Caco-2 (cell line): ENCODE results near the gene TAGLN. TPM values are rescaled to one million over a fixed set of nuclear protein-coding genes. Genes with fewer than 3 reads are reported as not detected.

Source experiments
- BruUV-seq: library from RNA; stranded (reverse); fragments of 400-500 nt; replicated peaks from 2 replicates; lab custom pipeline; 2021; lab: Mats Ljungman, UMichigan
- CTCF ChIA-PET: fragments of 300-600 bp; sonication (Branson Sonifier 250); formaldehyde crosslinking; loops from one replicate; lab custom pipeline; 2022; ENCODE audit warnings: antibody characterized with exemption; lab: Charles Lee
- POLR2A ChIA-PET: fragments of 300-600 bp; sonication (Branson Sonifier 250); formaldehyde crosslinking; loops from one replicate; lab custom pipeline; 2022; ENCODE audit warnings: antibody characterized with exemption; lab: Charles Lee
- DNase-seq, 2 experiments: peaks; one replicate each; pipeline versions ENCODE4 v3.0.0 to v3.0.0-alpha.2; 2020 to 2022
- H3K27me3 ChIP-seq: replicated peaks from 2 replicates; pipeline ENCODE4 v1.6.0; 2011; ENCODE audit warnings: low read length; ENCODE audit not compliant: control insufficient read depth, insufficient read depth
- H3K36me3 ChIP-seq: 2 replicates; pipeline ENCODE4 v1.5.1; 2011; ENCODE audit warnings: low read length; ENCODE audit not compliant: control insufficient read depth, insufficient read depth
- H3K4me1 ChIP-seq: fragments of 250-450 bp; sonication (Bioruptor Pico); 2 replicates; pipeline ENCODE4 v1.5.1; 2020; ENCODE audit warnings: mild to moderate bottlenecking
- H3K4me3 ChIP-seq: 2 replicates; pipeline ENCODE4 v1.5.1; 2011; ENCODE audit warnings: low read depth, mild to moderate bottlenecking, control low read depth, low read length
- H3K9me3 ChIP-seq: fragments of 250-450 bp; sonication (Bioruptor Pico); 2 replicates; pipeline ENCODE4 v1.5.1; 2020; ENCODE audit warnings: mild to moderate bottlenecking, moderate library complexity
- H3K27ac Mint-ChIP-seq: one replicate; pipeline ENCODE4 v1.8.0; 2022; ENCODE audit warnings: mixed read lengths; ENCODE audit not compliant: unreplicated experiment
- H3K27me3 Mint-ChIP-seq: one replicate; pipeline ENCODE4 v1.8.0; 2022; ENCODE audit warnings: mixed read lengths; ENCODE audit not compliant: insufficient read depth, unreplicated experiment
- H3K36me3 Mint-ChIP-seq: one replicate; pipeline ENCODE4 v1.8.0; 2022; ENCODE audit warnings: mild to moderate bottlenecking, mixed read lengths; ENCODE audit not compliant: insufficient read depth, unreplicated experiment
- H3K4me1 Mint-ChIP-seq: one replicate; pipeline ENCODE4 v1.8.0; 2022; ENCODE audit warnings: low read depth, mixed read lengths; ENCODE audit not compliant: unreplicated experiment
- H3K4me3 Mint-ChIP-seq: one replicate; pipeline ENCODE4 v1.8.0; 2022; ENCODE audit warnings: mild to moderate bottlenecking, moderate library complexity, mixed read lengths; ENCODE audit not compliant: unreplicated experiment
- H3K9me3 Mint-ChIP-seq: one replicate; pipeline ENCODE4 v1.8.0; 2022; ENCODE audit warnings: mixed read lengths; ENCODE audit not compliant: unreplicated experiment
- intact Hi-C: fragments of 100-400 bp; cut with micrococcal nuclease; formaldehyde crosslinking; loops from one replicate; pipeline ENCODE4 v1.10.0; 2022; ENCODE audit not compliant: unreplicated experiment
- total RNA-seq: library from RNA; stranded (reverse); gene quantifications from 2 replicates; pipeline ENCODE4 v1.2.3, GENCODE V29; 2022
- TF ChIP-seq, protein P1 (sequence below), 2 experiments: fragments of 200-600 bp in 1 of 2; IDR thresholded peaks; 1 replicate in 1 of 2; 2 replicates in 1 of 2; pipeline versions ENCODE4 v1.5.1 to v1.8.0; 2011 to 2022; ENCODE audit warnings: antibody characterized with exemption in 1 of 2, control low read depth in 1 of 2, inconsistent platforms in 1 of 2, low read depth in 1 of 2, low read length in 1 of 2, mild to moderate bottlenecking in 1 of 2, moderate library complexity in 1 of 2; ENCODE audit not compliant: insufficient read depth in 1 of 2, severe bottlenecking in 1 of 2, unreplicated experiment in 1 of 2

The TAGLN gene
- total RNA-seq, 1 experiment from 2014 or later = 303 TPM

DNA sequence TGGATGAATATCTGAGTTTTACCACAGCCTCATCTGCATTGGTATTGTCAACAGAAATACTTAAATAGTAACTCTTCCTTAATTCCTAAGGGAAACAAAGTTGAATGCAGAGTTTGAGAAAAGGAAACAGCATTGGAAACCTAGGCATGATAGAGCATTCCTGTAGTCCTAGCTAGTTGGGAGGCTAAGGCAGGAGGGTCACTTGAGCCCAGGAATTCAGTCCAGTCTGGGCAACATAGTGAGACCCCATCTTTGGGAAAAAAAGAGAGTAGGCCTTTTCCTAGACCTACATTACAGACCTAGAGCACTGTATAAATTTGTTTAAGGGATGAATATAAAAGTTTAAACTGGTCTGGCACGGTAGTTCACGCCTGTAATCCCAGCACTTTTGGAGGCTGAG is 41.7 kb upstream of the TAGLN start:
- no peaks in the 10 kb centered on the region for H3K27me3 Mint-ChIP-seq
- peaks cover 5% of the 10 kb centered on the region; the same call in 1 of the 2 replicates for H3K36me3 ChIP-seq
- H3K4me3 Mint-ChIP-seq = no peak overlapping the region
- H3K4me1 Mint-ChIP-seq = no peaks in the 10 kb centered on the region
- H3K27me3 ChIP-seq = no peaks in the 10 kb centered on the region
- intact Hi-C loops = no loop called here
- POLR2A ChIA-PET = no interaction called here
- no peak overlapping the region for H3K4me3 ChIP-seq
- H3K27ac Mint-ChIP-seq = no peak overlapping the region
- peaks cover 97% of the 10 kb centered on the region for H3K36me3 Mint-ChIP-seq
- TF ChIP-seq, protein P1, sequence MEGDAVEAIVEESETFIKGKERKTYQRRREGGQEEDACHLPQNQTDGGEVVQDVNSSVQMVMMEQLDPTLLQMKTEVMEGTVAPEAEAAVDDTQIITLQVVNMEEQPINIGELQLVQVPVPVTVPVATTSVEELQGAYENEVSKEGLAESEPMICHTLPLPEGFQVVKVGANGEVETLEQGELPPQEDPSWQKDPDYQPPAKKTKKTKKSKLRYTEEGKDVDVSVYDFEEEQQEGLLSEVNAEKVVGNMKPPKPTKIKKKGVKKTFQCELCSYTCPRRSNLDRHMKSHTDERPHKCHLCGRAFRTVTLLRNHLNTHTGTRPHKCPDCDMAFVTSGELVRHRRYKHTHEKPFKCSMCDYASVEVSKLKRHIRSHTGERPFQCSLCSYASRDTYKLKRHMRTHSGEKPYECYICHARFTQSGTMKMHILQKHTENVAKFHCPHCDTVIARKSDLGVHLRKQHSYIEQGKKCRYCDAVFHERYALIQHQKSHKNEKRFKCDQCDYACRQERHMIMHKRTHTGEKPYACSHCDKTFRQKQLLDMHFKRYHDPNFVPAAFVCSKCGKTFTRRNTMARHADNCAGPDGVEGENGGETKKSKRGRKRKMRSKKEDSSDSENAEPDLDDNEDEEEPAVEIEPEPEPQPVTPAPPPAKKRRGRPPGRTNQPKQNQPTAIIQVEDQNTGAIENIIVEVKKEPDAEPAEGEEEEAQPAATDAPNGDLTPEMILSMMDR (IDR thresholded peaks at IDR 0.05; ENCODE audit: insufficient read depth in 1 of 2, low read depth in 1 of 2, low read length in 1 of 2, severe bottlenecking in 1 of 2, unreplicated experiment in 1 of 2) = no peak
- no TSS peak for BruUV-seq
- CTCF ChIA-PET = no interaction called here
- H3K9me3 ChIP-seq = no peaks in the 10 kb centered on the region
- DNase-seq = no peak
- H3K4me1 ChIP-seq = no peaks in the 10 kb centered on the region
- no peaks in the 10 kb centered on the region for H3K9me3 Mint-ChIP-seq

- H3K4me1 Mint-ChIP-seq = no peaks in the 10 kb centered on the region
- no peak overlapping the region for H3K27ac Mint-ChIP-seq
- H3K9me3 Mint-ChIP-seq = no peaks in the 10 kb centered on the region
- no peak overlapping the region for H3K4me3 Mint-ChIP-seq
- POLR2A ChIA-PET = no interaction called here
- intact Hi-C loops = no loop called here
- Histone ChIP-seq H3K9me3 (no peaks in the 10 kb centered on the region), H3K4me1 (no peaks in the 10 kb centered on the region), H3K27me3 (no peaks in the 10 kb centered on the region), H3K36me3 (peaks cover 10% of the 10 kb centered on the region), H3K4me3 (no peak overlapping the region)
- CTCF ChIA-PET = interaction anchor here (1.5 kb wide), 1 partner anchor 16 kb away, joined by 3 read pairs; the partner anchor contains the start of gene PAFAH1B2
- no peak for DNase-seq
- TF ChIP-seq, protein P1 (IDR thresholded peaks at IDR 0.05; ENCODE audit: insufficient read depth in 1 of 2, low read depth in 1 of 2, low read length in 1 of 2, severe bottlenecking in 1 of 2, unreplicated experiment in 1 of 2) = no peak
- H3K27me3 Mint-ChIP-seq = no peaks in the 10 kb centered on the region
- H3K36me3 Mint-ChIP-seq = peaks cover 97% of the 10 kb centered on the region
- no TSS peak for BruUV-seq
Observed at GRCh38 chr11:117159892-117160291, 39.3 kb upstream of the TAGLN start.

DNA sequence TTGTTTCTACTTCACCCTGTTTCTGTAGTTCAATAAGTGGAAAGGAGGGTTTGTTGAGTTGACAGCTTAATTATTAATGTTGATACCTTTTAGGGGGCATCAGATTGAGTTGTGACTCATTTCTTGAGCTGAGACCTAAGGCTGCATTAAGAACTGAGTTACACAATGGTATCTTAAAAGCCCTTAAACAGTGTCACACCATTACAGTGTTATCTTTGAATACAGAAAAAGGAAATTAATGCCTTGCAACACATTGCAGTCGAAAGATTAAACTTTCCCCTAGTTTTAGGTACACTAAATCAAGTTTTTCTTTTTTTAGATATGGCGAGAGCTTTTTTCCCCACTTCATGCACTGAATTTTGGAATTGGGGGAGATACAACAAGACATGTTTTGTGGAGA is 38.3 kb upstream of the TAGLN start:
- Mint-ChIP-seq H3K36me3 (peaks cover 97% of the 10 kb centered on the region), H3K27me3 (no peaks in the 10 kb centered on the region), H3K27ac (no peak overlapping the region), H3K9me3 (no peaks in the 10 kb centered on the region), H3K4me1 (no peaks in the 10 kb centered on the region), H3K4me3 (no peak overlapping the region)
- Histone ChIP-seq H3K36me3 (peaks cover 9% of the 10 kb centered on the region), H3K27me3 (no peaks in the 10 kb centered on the region), H3K4me1 (no peaks in the 10 kb centered on the region), H3K4me3 (no peak overlapping the region), H3K9me3 (no peaks in the 10 kb centered on the region)
- intact Hi-C loops = no loop called here
- no peak for DNase-seq
- CTCF ChIA-PET = interaction anchor here (1.5 kb wide), 1 partner anchor 17 kb away, joined by 3 read pairs; the partner anchor contains the start of gene PAFAH1B2
- POLR2A ChIA-PET = no interaction called here
- TF ChIP-seq, protein P1 (IDR thresholded peaks at IDR 0.05; ENCODE audit: insufficient read depth in 1 of 2, low read depth in 1 of 2, low read length in 1 of 2, severe bottlenecking in 1 of 2, unreplicated experiment in 1 of 2) = no peak
- BruUV-seq = no TSS peak
